Keratinocyte (primary cell): ENCODE results near the gene SLC34A1.

Experiments used
- EZH2 ChIP-seq: IDR thresholded peaks from one replicate; pipeline ENCODE4 v1.6.1; 2012; ENCODE audit warnings: inconsistent platforms, mild to moderate bottlenecking, low read length, moderate library complexity
- TF ChIP-seq, protein P1 (sequence below), 3 experiments: IDR thresholded peaks in 1 of 3; conservative IDR thresholded peaks in 1 of 3; optimal IDR thresholded peaks in 1 of 3; 2 replicates in 2 of 3; 3 replicates in 1 of 3; pipeline versions ENCODE3 to v1.5.1; 2011; ENCODE audit warnings: low read length in 3 of 3, mild to moderate bottlenecking in 3 of 3, moderate library complexity in 2 of 3, control low read depth in 1 of 3, inconsistent platforms in 1 of 3; ENCODE audit not compliant: insufficient read depth in 2 of 3; ENCODE audit errors: extremely low read depth in 1 of 3

DNA sequence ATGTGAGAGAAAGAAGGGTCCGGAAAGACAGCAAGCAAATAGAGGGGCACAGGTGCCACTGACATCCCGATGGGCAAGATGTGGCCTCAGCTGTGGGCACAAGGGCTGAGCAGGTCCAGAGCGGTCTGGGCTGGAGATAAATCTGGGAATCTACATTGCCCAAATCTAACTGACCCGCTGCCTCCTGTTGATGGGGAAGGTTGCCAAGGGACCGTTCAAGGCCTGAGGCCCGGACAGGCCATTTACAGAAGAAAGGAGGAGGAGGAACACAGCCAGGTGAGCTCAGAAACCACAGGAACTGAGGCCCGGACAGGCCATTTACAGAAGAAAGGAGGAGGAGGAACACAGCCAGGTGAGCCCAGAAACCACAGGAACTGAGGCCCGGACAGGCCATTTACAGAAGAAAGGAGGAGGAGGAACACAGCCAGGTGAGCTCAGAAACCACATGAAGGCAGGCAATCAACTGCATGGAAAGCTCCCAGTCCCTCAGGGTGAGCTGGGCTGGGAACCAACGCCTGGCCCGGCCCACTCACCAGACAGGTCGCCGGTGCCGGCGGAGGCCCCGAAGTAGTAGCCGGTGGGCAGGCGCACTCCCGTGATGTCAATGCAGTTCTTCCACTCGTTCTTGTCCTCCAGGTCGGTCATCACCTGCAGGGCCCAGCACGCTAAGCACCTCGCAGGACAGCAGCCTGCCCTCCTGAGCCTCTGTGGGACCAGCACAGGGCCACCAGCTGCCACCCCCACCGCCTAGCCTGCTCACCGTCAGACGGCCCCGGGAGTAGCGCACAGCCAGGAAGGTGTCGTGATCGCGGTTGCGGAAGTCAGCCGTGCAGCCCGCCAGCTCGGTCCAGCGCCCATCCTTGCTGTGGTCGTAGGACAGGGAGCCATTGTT is 47.4 kb upstream of the SLC34A1 start:
- TF ChIP-seq, protein P1, sequence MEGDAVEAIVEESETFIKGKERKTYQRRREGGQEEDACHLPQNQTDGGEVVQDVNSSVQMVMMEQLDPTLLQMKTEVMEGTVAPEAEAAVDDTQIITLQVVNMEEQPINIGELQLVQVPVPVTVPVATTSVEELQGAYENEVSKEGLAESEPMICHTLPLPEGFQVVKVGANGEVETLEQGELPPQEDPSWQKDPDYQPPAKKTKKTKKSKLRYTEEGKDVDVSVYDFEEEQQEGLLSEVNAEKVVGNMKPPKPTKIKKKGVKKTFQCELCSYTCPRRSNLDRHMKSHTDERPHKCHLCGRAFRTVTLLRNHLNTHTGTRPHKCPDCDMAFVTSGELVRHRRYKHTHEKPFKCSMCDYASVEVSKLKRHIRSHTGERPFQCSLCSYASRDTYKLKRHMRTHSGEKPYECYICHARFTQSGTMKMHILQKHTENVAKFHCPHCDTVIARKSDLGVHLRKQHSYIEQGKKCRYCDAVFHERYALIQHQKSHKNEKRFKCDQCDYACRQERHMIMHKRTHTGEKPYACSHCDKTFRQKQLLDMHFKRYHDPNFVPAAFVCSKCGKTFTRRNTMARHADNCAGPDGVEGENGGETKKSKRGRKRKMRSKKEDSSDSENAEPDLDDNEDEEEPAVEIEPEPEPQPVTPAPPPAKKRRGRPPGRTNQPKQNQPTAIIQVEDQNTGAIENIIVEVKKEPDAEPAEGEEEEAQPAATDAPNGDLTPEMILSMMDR (optimal IDR thresholded peaks at IDR 0.05 in 1 of 3, IDR thresholded peaks at IDR 0.05 in 1 of 3, conservative IDR thresholded peaks at IDR 0.05 in 1 of 3; ENCODE audit: extremely low read depth in 1 of 3, insufficient read depth in 2 of 3, low read length in 3 of 3): no peak
- TF ChIP-seq EZH2: no peak
